GM23338 (cell line): ENCODE results near the gene TMEM106A. TPM values are rescaled to one million over a fixed set of nuclear protein-coding genes. Genes with fewer than 3 reads are reported as not detected.

Experiments used
- ATAC-seq: fragments of 200-7000 bp; cut with Tn5 transposase; 3 replicates; pipeline ENCODE4 v1.9.1; 2020
- DNase-seq: peaks from one replicate; pipeline ENCODE4 v3.0.0-alpha.2; 2015; ENCODE audit warnings: low spot score
- H2AFZ ChIP-seq: fragments of 200-600 bp; sonication (generic); 2 replicates; pipeline ENCODE4 v1.8.0; 2016; ENCODE audit warnings: antibody characterized with exemption, mild to moderate bottlenecking, moderate library complexity
- H3F3A ChIP-seq: fragments of 200-600 bp; sonication (generic); replicated peaks from 2 replicates; pipeline ENCODE4 v1.8.0; 2017; ENCODE audit warnings: antibody characterized with exemption, mixed run types, low read depth
- H3K27ac ChIP-seq: fragments of 200-600 bp; sonication (generic); 2 replicates; pipeline ENCODE4 v1.6.1; 2016; ENCODE audit warnings: low read depth
- H3K27me3 ChIP-seq: fragments of 200-600 bp; sonication (generic); 2 replicates; pipeline ENCODE4 v1.8.0; 2016; ENCODE audit warnings: mild to moderate bottlenecking, mixed run types, moderate library complexity; ENCODE audit not compliant: insufficient read depth
- H3K36me3 ChIP-seq: fragments of 200-600 bp; sonication (generic); 2 replicates; pipeline ENCODE4 v1.8.0; 2016; ENCODE audit warnings: mild to moderate bottlenecking; ENCODE audit not compliant: insufficient read depth
- H3K4me1 ChIP-seq: fragments of 200-600 bp; sonication (generic); 2 replicates; pipeline ENCODE4 v1.8.0; 2016; ENCODE audit warnings: mild to moderate bottlenecking, moderate library complexity; ENCODE audit not compliant: insufficient read depth
- H3K4me2 ChIP-seq: fragments of 200-600 bp; sonication (generic); 2 replicates; pipeline ENCODE4 v1.7.1; 2017; ENCODE audit warnings: mixed run types
- H3K4me3 ChIP-seq: fragments of 200-600 bp; sonication (generic); 2 replicates; pipeline ENCODE4 v1.6.1; 2016; ENCODE audit warnings: mixed run types
- H3K79me2 ChIP-seq: fragments of 200-600 bp; sonication (generic); replicated peaks from 2 replicates; pipeline ENCODE4 v1.8.0; 2017; ENCODE audit warnings: mild to moderate bottlenecking; ENCODE audit not compliant: insufficient read depth
- H3K9me2 ChIP-seq: fragments of 200-600 bp; sonication (generic); 2 replicates; pipeline ENCODE4 v1.8.0; 2017; ENCODE audit not compliant: insufficient read depth
- H4K20me1 ChIP-seq: fragments of 200-600 bp; sonication (generic); replicated peaks from 2 replicates; pipeline ENCODE4 v1.8.0; 2017; ENCODE audit warnings: mild to moderate bottlenecking; ENCODE audit not compliant: insufficient read depth
- H3K27ac Mint-ChIP-seq: 2 replicates; pipeline ENCODE4 v1.8.0; 2020; ENCODE audit warnings: inconsistent platforms, mild to moderate bottlenecking, moderate library complexity, mixed read lengths
- H3K27me3 Mint-ChIP-seq: 3 replicates; pipeline ENCODE4 v1.8.0; 2022; ENCODE audit warnings: low read depth, mild to moderate bottlenecking, moderate library complexity, mixed read lengths, inconsistent platforms; ENCODE audit not compliant: insufficient read depth, poor library complexity
- H3K36me3 Mint-ChIP-seq: 3 replicates; pipeline ENCODE4 v1.8.0; 2021; ENCODE audit warnings: low read depth, mild to moderate bottlenecking, inconsistent platforms, moderate library complexity, mixed read lengths
- H3K4me1 Mint-ChIP-seq: 3 replicates; pipeline ENCODE4 v1.8.0; 2020; ENCODE audit warnings: mild to moderate bottlenecking, inconsistent platforms, mixed read lengths
- H3K4me3 Mint-ChIP-seq: 3 replicates; pipeline ENCODE4 v1.8.0; 2021; ENCODE audit warnings: moderate library complexity, mild to moderate bottlenecking, inconsistent platforms, mixed read lengths
- H3K9me3 Mint-ChIP-seq: 3 replicates; pipeline ENCODE4 v1.8.0; 2020; ENCODE audit warnings: moderate library complexity, mild to moderate bottlenecking, inconsistent platforms, mixed read lengths
- CREB1 ChIP-seq: fragments of 250-450 bp; sonication (Bioruptor Pico); IDR thresholded peaks from 2 replicates; pipeline ENCODE4 v1.5.0; 2020; ENCODE audit warnings: low read depth, mild to moderate bottlenecking, moderate library complexity
- ETS1 ChIP-seq: IDR thresholded peaks from 2 replicates; pipeline ENCODE4 v1.6.1; 2016; ENCODE audit warnings: antibody characterized with exemption
- EZH2 ChIP-seq: fragments of 200-600 bp; sonication (generic); IDR thresholded peaks from one replicate; pipeline ENCODE4 v1.8.0; 2017; ENCODE audit warnings: antibody characterized with exemption, mild to moderate bottlenecking, low read depth; ENCODE audit not compliant: unreplicated experiment
- JUNB ChIP-seq: IDR thresholded peaks from one replicate; pipeline ENCODE4 v1.6.1; 2016; ENCODE audit warnings: antibody characterized with exemption; ENCODE audit not compliant: unreplicated experiment
- NANOG ChIP-seq: IDR thresholded peaks from 2 replicates; pipeline ENCODE4 v1.6.1; 2016; ENCODE audit warnings: antibody characterized with exemption, borderline replicate concordance
- POLR2AphosphoS5 ChIP-seq: IDR thresholded peaks from 2 replicates; pipeline ENCODE4 v1.6.1; 2016; ENCODE audit warnings: antibody characterized with exemption, low read depth
- REST ChIP-seq: IDR thresholded peaks from one replicate; pipeline ENCODE4 v1.6.1; 2018; ENCODE audit warnings: antibody characterized with exemption; ENCODE audit not compliant: unreplicated experiment
- STAT1 ChIP-seq: IDR thresholded peaks from one replicate; pipeline ENCODE4 v1.6.1; 2016; ENCODE audit warnings: antibody characterized with exemption; ENCODE audit not compliant: unreplicated experiment
- ZNF114 ChIP-seq: fragments of 250-450 bp; sonication (Bioruptor Pico); IDR thresholded peaks from 2 replicates; pipeline ENCODE4 v1.5.0; 2020; ENCODE audit warnings: mild to moderate bottlenecking, moderate library complexity
- ZNF462 ChIP-seq: fragments of 250-450 bp; sonication (Bioruptor Pico); IDR thresholded peaks from 2 replicates; pipeline ENCODE4 v1.5.0; 2020; ENCODE audit warnings: mild to moderate bottlenecking, moderate library complexity
- long read RNA-seq: library from polyadenylated mRNA; unstranded; transcript quantifications from one replicate; pipeline ENCODE4 v2.0.0, GENCODE V29; 2020; ENCODE audit not compliant: unreplicated experiment
- polyA plus RNA-seq: library from polyadenylated mRNA; unstranded; fragments of >200 nt; fragmentation: Nextera tagmentation; extraction: Ambion mirVana; gene quantifications from 2 replicates; pipeline ENCODE4 v1.2.1, GENCODE V29; 2016
- total RNA-seq: library from RNA; depleted of rRNA; stranded (reverse); fragments of >200 nt; shearing (Covaris generic); gene quantifications from 2 replicates; pipeline ENCODE4 v1.2.3, GENCODE V29; 2014; rRNA removed
- TF ChIP-seq, protein P1 (sequence below), 2 experiments: fragments of 200-600 bp in 1 of 2; sonication (generic) in 1 of 2; conservative IDR thresholded peaks; 2 replicates each; pipeline versions ENCODE4 v1.5.1 to v1.6.1; 2016 to 2017; ENCODE audit warnings: antibody characterized with exemption in 2 of 2, low read depth in 2 of 2, mild to moderate bottlenecking in 2 of 2, moderate library complexity in 1 of 2

Gene TMEM106A, protein sequence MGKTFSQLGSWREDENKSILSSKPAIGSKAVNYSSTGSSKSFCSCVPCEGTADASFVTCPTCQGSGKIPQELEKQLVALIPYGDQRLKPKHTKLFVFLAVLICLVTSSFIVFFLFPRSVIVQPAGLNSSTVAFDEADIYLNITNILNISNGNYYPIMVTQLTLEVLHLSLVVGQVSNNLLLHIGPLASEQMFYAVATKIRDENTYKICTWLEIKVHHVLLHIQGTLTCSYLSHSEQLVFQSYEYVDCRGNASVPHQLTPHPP
- total RNA-seq (0.78 and 1.5 TPM in 2 replicates), polyA plus RNA-seq (1.1 and 2.4 TPM in 2 replicates)
- long read RNA-seq, partial matches to known transcripts = 1 of 1 reads
- long read RNA-seq, other reads (novel, unspliced or antisense) = 0 of 1 reads

- H3K27me3 Mint-ChIP-seq = peaks cover 5% of the 10 kb centered on the region
- ATAC-seq (peak; percentile 87), DNase-seq (peak; percentile 89)
- Histone ChIP-seq H3F3A (0 out of 2 replicates have a peak, but pooled peaks cover 4% of the 10 kb centered on the region), H3K27ac (peak within 1 kb of the TSS; percentile 67), H3K4me2 (peak within 1 kb of the TSS; percentile 78), H2AFZ (peak within 1 kb of the TSS; percentile 74), H3K79me2 (no peaks in the 10 kb centered on the region), H3K9me2 (no peaks in the 10 kb centered on the region), H3K36me3 (0 out of 2 replicates have a peak, but pooled peaks cover 6% of the 10 kb centered on the region), H4K20me1 (no peaks in the 10 kb centered on the region), H3K27me3 (no peaks in the 10 kb centered on the region), H3K4me3 (peak within 1 kb of the TSS; percentile 59), H3K4me1 (peaks cover 16% of the 10 kb centered on the region)
- H3K4me1 Mint-ChIP-seq = peaks cover 14% of the 10 kb centered on the region
- peaks cover 7% of the 10 kb centered on the region for H3K36me3 Mint-ChIP-seq
- peak within 1 kb of the TSS; percentile 90 for H3K27ac Mint-ChIP-seq
- H3K4me3 Mint-ChIP-seq = peak within 1 kb of the TSS; percentile 92
- H3K9me3 Mint-ChIP-seq = no peaks in the 10 kb centered on the region; the same call in 2 of the 3 replicates
- TF ChIP-seq JUNB (no peak), ZNF462 (no peak), NANOG (no peak), STAT1 (no peak), EZH2 (no peak), CREB1 (CRISPR knock-in tag) (no peak), POLR2AphosphoS5 (peak; percentile 65), REST (no peak), ZNF114 (CRISPR knock-in tag) (no peak), ETS1 (no peak)
- TF ChIP-seq, protein P1, sequence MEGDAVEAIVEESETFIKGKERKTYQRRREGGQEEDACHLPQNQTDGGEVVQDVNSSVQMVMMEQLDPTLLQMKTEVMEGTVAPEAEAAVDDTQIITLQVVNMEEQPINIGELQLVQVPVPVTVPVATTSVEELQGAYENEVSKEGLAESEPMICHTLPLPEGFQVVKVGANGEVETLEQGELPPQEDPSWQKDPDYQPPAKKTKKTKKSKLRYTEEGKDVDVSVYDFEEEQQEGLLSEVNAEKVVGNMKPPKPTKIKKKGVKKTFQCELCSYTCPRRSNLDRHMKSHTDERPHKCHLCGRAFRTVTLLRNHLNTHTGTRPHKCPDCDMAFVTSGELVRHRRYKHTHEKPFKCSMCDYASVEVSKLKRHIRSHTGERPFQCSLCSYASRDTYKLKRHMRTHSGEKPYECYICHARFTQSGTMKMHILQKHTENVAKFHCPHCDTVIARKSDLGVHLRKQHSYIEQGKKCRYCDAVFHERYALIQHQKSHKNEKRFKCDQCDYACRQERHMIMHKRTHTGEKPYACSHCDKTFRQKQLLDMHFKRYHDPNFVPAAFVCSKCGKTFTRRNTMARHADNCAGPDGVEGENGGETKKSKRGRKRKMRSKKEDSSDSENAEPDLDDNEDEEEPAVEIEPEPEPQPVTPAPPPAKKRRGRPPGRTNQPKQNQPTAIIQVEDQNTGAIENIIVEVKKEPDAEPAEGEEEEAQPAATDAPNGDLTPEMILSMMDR (conservative IDR thresholded peaks at IDR 0.05; ENCODE audit: low read depth in 2 of 2) = peak; percentile 36 to 42
Measured at GRCh38 chr17:43211480-43212402, at the start of gene TMEM106A. Gene TMEM106A (plus strand): TSS chr17:43211875. CDS start chr17:43213042, 1,167 bp downstream.
